ENCODE measurements around the gene CRADD. TPM values are rescaled to one million over a fixed set of nuclear protein-coding genes. Genes with fewer than 3 reads are reported as not detected.
"Not testable (repeated sequence)": the region's sequence is repeated elsewhere in the genome, so short reads cannot be mapped to it uniquely, and the experiment has no call there.

Gene CRADD
- total RNA-seq, 1 donor from 2014 or later, result 11.9 TPM

DNA sequence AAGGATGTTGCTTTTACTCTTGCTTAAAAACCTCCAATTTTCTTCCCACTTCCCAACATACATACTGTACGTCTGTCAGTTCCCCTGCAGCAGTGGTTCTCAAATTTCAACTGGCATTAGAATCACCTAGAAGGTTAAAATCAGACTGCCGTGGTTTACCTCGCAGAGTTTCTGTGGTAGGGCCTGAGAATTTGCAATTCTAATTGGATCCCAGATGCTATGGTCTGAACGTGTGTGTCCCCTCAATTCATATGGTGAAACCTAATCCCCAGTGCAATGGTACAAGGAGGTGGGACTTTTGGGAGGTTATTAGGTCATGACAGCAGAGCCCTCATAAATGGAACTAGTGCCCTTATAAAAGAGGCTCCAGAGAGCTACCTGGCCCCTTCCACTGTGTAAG, 226.9 kb downstream of the CRADD start:
- no peak for DNase-seq

- no peak for DNase-seq
Observed at GRCh38 chr12:93908264-93908663, 231.1 kb downstream of the CRADD start.

DNA sequence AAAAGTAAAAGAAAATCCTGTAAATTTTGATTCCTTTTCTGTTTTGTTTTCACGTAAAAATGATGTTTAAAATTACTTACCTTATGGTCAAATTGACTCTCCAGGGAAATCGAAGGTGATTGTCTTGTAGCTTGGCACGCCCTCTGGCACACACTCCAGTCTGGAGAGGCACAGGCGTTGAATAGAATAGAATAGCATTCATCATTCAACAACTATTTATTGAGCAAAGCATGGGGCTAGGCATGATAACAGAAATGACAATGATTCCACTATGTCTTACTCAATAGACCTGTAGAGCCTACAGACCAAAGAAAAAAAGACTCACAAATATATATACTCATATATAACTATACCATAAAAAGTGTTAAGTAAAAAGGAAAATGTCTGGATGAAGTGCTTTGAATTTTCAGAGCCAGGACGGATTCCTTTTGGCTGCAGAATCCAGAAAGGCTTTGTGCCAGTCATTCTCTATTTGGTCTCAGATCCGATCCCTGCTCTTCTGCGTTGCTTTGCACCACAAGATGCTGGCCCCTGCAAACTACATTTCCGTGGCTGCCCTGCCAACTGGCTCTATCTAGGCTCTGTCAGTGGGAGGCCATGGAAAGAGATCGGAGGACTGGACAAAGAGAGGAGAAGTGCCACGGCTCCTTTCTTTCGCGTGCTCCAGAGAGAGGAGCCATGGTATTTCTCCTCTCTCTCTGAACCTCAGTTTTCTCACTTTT, 231.8 kb downstream of the CRADD start:
- no peak for DNase-seq

GRCh38 chr12:93911396-93911795, 234.2 kb downstream of the CRADD start:
- DNase-seq, result no peak

- DNase-seq, result no peak
Observed at GRCh38 chr12:93912086-93912733, 235.0 kb downstream of the CRADD start.

DNA sequence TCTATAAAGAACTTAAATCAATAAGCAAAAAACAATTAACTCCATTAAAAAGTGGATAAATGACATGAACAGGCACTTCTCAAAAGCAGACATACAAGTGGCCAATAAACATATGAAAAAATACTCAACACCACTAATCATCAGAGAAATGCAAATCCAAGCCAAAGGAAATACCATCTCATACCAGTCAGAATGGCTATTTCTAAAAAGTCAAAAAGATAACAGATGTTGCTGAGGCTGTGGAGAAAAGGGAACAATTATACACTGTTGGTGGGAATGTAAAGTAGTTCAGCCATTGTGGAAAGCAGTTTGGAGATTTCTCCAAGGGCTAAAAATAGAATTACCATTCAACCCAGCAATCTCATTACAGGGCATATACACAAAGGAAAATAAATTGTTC, 236.7 kb downstream of the CRADD start:
- peak; percentile 8 for DNase-seq

DNA sequence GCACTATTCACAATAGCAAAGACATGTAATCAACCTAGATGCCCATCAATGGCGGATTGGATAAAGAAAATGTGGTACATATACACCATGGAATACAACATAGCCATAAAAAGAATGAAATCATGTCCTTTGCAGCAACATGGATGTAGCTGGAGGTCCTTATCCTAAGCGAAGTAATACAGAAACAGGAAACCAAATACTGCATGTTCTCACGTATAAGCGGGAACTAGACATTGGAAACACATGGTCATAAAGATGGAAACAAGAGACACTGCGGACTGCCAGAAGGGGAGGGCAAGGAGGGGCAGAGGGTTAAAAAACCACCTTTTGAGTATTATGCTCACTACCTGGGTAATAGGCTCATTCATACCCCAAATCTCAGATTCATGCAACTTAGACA, 237.1 kb downstream of the CRADD start:
- DNase-seq, result no peak

- no peak for DNase-seq
Observed at GRCh38 chr12:93915411-93915810, 238.2 kb downstream of the CRADD start.

- DNase-seq, result no peak
Observed at GRCh38 chr12:93916402-93916801, 239.2 kb downstream of the CRADD start.

GRCh38 chr12:93918262-93918661, 241.1 kb downstream of the CRADD start:
- DNase-seq, result no peak

DNA sequence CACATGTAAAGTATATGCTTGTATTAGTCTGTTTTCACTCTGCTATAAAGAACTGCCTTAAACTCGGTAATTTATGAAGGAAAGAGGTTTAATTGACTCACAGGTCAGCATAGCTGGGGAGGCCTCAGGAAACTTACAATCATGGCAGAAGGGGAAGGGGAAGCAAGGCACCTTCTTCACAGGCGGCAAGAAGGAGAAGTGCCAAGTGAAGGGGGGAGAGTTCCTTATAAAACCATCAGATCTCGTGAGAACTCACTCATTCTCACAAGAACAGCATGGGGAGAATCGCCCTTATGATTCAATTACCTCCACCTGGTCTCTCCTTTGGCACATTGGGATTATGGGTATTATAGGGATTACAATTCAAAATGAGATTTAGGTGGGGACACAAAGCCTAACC, 241.7 kb downstream of the CRADD start:
- DNase-seq, result no peak

- DNase-seq, result no peak
Observed at GRCh38 chr12:93921521-93921920, 244.3 kb downstream of the CRADD start.

GRCh38 chr12:93922583-93923006, 245.4 kb downstream of the CRADD start:
- no peak for DNase-seq

DNA sequence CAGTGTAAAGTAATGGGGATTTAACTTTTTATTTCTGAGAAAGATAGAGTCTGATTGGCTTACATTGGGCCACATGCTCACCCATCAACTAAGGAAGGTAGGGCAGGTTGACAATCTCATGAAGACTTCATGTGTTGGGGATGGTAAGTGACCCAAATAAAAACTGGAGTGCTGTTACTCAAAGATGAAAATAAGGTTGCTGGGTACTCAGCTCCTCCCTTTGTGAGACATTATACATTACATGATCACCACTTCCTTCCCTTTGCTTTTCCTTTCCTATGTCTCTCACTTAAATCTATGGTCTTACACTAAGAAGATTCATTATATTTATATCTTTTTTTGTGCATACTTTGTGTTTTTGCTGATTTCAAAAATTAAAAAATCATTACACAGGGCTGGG, 247.2 kb downstream of the CRADD start:
- DNase-seq, result no peak

DNA sequence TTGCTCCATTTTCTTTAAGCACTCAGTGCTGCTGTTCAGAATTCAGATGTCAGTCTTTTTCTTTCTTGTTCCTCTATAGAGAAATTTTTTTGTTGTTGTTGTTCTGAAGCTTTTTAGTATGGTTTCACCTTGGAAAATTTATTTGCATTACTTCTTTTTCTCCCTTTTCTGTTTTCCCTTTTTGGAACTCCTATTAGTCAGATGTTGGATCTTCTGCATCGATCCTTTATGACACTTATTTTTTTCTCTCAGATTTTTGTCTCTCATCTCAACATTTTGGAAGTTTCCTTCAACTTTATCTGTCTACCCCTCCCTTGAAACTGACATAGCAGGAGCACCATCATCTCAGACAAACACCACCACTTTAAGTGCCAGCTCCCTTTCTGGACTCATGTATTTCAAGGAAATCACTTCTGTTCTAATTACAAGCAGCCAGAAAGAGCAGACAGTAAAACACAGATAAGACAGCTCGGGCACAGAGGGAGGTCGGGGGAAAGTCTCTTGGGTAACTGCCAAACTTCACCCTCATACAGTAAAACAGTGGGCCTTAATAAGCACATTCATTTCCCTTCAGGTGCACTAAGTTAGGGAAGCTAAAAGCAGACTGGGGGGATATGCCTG, 248.5 kb downstream of the CRADD start:
- no peak for DNase-seq

DNA sequence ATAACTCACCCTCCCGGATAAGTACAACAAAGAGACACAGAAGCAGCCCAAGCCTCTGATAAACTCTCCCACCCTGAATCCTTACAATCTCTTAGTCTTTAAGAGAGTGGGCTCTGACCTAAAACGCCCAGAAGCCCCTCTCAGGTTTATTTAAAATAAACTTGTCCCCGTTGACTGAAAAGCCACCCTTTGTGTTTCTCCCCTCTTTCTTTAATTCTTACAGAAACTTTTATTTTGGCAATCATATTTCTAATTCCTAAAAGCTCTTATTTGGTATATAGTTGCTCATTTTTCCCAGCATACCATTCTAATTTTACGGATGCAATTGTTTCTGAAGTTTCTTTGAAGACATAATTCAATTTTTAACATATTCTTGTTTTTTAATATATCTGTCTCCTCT, 249.1 kb downstream of the CRADD start:
- no peak for DNase-seq

DNA sequence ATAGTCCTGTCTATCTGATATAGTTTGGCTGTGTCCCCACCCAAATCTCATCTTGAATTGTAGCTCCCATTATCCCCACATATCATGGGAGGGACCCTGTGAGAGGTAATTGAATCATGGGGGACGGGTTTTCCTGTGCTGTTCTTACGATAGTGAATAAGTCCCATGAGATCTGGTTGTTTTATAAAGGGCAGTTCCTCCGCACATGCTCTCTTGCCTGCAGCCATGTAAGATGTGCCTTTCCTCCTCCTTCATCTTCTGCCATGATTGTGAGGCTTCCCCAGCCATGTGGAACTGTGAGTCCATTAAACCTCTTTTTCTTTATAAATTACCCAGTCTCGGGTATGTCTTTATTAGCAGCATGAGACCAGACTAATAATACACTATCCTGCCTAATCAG, 251.9 kb downstream of the CRADD start:
- DNase-seq, result not testable (repeated sequence)

GRCh38 chr12:93937812-93938211, 260.6 kb downstream of the CRADD start:
- no peak for DNase-seq

DNA sequence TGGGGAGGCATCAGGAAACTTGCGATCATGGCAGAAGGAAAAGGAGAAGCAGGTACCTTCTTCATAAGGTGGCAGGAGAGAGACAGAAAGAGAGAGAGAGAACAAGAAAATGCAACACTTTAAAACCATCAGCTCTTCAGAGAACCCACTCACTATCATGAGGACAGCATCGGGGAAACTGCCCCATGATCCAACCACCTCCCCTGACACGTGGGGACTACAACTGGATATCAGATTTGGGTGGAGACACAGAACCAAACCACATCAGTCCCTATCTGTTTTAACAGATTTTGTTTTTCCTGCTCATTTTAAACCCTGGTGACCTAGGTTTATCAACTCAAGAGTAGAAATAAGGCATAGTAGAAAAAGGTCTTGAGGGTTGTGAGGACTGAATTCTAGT, 261.1 kb downstream of the CRADD start:
- no peak for DNase-seq

GRCh38 chr12:93938931-93939330, 261.8 kb downstream of the CRADD start:
- DNase-seq, result no peak

DNA sequence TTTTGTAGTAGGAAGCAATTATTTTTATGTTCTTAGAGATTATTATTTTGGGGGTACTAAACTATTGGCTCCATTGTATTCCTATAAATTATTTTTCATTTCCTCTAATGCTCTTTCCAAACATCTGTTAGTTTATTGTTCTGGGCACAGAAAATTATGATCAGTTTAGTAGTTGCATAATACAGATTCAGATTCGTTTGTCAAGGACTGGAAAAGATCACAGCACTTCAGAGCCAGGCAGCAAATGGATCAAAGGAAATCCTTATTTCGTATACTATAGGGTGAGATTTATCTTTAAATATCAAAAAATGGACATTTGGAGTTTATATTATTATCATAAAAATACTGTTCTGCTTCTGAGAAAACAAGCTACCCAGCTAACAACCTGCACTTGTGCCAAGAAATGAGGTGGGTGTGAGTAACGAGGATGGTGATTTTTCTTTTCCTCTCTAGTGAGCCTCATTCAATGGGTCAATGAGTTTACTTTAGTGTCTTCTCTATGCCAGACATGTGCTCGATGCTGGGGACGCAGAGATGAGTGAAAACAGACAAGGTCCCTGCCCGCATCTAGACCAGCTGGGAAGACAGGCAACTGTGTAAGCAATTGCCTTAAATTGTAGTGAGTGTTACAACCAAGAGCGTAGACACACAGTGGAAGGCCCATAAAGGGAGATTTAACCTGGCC, 262.6 kb downstream of the CRADD start:
- no peak for DNase-seq

GRCh38 chr12:93943780-93944179, 266.6 kb downstream of the CRADD start:
- DNase-seq, result no peak

DNA sequence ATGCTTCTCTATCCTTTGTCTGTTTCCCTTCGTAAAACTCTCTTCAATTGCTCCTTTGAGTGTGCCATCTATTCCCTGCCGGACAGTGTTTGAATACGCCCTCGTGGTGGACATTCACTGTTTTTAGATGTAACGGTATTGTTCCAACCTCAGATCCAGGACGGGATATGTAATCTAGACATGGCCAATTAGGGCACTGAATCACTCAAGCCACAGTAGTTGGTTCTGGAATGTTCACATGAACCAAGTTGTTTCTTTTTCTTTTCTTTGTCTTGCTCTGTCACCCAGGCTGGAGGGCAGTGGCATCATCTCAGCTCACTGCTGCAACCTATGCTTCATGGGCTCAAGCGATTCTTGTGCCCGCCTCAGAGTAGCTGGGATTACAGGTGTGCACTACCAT, 267.0 kb downstream of the CRADD start:
- no peak for DNase-seq
